NCI-H524 treated with DMSO at 0.1 percent for 48 hours (cell line): ENCODE measurements around the gene MAP6D1.
A peak's percentile ranks its signal among the peaks of the same experiment; 100 is the strongest.

ENCODE experiments used
- DNase-seq: peaks from one replicate; lab custom pipeline; 2025; lab: John Stamatoyannopoulos, UW

The MAP6D1 gene

DNA sequence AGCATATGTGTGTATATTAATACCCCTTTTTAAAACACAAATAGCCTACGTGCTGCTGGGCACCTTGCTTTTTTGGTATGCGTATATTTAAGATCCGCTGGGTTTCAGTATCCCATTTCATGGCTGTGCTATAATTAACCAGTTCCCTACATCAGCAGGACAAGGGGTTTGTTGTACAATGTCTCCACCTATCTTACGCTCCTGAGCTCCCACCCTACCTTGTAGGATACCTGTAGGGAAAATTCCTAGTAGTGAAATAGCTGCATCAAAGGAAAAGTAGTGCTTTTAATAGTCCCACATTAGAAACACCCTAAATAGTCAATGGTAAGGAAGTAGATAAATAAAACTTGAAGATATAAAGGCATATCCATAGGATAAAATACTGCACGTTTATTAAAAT lies 1.4 kb downstream of the MAP6D1 start:
- peak; percentile 20 for DNase-seq

DNA sequence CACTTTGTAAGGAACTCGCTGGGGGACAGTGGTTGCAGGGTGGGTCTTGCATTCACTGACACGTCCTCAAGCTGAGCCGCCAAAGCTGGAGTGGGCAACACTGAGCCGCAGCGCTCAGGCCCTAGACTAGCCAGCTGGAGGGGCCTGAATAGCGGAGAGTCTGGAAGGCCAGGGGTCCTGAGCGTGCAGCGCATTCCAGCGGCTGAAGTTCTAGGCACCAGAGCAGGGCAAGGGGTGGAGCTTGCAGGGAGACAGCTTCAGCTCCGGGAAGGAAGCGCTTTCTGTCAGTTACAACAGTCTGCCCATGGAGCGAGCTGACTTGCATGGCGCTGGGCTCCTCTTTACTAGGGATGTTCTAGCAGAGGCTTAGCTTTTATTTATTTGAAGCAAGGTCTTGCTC lies 2.7 kb downstream of the MAP6D1 start:
- DNase-seq = no peak

DNA sequence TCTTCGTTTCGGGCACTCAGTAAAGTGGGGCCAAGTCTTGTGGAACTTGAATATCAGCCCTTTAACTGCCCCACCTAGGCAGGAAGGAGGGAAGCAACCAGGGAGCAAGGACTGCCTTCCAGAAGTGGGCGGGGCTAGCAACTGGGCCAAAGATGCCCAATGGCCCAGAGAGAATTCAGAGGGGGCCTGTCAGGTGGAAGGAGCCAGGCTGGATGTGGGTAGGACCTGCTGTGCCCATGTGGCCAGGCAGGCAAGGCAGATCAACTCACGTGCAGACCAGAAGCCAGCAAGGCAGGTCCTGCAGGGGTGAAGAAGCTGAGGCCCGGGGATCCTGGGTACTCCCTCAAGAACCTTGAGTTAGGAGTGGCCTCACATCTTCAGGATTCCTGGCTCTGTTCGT lies 5.5 kb downstream of the MAP6D1 start:
- DNase-seq = no peak

DNA sequence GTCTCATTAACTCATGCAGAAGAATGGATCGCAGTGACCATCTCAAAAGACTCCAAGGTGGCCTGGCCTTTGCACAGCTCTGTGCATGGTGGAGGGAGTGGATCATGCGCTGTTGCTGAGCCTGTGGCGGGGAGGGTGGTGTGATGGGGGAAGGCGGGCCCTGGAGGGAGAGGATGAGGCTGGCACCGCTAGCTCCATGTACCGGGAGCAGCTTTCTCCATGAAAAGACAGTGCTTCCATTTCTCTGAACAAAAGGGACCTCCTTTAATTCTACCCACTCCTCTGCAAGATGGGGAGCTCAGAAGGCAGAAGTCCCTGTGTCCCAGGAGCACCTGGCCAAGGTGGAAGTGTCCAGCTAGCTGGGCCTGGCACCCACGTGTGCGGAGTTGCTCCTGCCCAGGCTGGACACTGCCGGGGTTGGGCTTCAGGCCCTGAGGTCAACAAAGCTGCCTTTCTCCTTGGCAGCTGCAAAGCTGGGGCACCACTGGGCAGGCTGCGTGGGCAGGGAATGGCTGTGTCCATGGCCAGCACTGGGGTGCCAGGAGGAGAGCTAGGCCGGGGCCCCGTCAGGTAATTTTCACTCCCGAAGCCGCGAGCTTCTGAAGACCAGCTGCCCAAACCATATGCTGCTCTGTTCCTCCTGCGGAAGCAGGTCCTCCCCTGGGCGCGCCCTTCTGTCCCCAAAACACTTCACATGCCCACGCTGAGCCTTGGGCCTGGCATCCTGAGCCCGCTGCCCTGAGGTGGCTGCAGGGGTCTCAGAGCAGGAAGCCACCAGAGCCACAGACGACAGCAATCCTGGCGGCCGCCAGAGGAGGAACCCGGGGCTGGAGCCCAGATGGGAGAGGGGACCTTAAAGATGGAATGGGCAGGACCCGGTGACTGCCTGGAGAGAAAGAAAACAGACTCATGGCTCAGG lies 6.4 kb downstream of the MAP6D1 start:
- DNase-seq = peak; percentile 68

DNA sequence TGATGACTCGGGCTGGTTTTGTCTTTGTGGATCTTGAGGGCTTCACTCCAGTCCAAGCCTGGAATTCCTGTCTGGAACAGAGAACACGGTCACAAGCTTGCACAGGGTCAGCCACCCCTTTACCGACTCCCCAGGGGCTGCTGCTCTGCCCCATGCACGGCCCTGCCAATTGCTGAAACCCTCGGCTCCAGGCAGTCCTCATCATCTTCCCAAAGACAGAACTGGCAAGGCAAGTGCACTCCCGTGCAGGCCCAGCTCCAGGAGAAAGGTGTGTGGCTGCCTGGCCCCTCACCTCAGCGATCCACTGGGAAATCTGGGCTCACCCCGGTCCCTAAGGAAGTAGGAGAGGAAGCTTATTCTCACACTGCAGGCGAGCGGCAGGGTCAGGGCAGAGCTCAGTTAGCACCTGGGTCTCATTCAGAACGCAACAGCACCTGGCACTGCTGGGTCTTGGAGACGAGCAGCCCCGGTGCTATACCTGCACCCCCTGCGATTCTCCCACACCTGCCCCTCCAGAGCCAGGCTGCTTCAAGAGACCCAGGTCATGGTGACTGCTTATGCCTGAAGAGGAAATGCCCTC lies 7.2 kb downstream of the MAP6D1 start:
- no peak for DNase-seq

DNA sequence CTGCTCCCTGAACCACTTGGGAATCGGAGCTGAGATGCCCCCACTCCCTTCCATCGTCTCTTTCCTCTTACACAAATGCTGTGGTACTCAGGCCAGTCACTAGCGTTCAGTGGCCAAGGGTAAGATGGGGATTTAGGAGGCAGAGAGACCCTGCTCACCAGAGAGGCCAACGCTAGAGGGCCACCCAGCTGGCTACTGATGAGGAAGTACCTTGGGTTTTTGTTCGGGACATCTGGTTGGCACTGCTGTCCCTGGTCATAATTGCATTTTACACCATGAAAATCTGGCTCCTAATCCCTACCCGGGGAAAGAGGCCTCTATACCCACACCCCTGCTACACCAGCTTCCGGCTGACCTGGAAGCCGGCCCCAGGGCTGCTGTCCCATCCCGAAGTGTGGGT lies 7.7 kb downstream of the MAP6D1 start:
- DNase-seq = peak; percentile 93

DNA sequence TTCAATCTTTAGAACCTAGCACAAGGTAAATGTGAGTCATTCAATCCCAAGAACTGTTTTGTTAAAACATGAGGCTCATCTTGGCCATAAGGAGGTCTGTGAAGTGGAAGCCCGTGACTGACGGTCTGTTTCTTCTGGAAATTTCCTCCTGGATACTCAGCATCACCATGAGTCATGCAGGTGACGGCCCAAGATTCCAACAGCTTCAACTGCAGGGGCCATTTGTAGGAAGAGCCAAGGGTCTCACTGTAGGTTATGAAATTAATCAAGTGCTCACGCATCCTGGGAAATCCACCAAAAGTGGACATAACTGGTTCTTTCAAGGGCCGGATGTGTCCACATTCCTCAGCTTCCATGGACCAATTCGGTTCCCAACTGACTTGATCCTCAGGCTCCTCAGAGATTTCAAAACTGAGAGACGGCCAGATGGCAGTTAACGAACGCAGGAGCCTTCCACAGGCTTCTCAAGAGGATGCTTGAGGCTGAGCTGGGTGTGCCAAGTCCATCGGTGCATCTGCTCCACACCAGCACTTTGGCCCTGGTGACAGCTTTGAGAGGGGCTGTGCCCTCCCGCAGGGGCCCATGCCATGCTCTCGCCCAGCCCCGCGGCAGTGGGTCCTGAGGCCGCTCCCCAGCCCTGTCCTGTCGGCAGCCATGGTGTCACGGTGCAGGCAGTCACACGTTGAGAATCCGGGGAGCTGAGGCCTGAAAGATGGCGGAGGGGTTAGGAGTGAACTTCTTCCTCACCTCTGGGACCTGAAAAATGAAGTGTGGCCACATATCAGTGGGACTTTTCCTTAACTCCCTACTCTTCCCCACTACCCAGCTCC lies 8.5 kb downstream of the MAP6D1 start:
- peak; percentile 96 for DNase-seq

DNA sequence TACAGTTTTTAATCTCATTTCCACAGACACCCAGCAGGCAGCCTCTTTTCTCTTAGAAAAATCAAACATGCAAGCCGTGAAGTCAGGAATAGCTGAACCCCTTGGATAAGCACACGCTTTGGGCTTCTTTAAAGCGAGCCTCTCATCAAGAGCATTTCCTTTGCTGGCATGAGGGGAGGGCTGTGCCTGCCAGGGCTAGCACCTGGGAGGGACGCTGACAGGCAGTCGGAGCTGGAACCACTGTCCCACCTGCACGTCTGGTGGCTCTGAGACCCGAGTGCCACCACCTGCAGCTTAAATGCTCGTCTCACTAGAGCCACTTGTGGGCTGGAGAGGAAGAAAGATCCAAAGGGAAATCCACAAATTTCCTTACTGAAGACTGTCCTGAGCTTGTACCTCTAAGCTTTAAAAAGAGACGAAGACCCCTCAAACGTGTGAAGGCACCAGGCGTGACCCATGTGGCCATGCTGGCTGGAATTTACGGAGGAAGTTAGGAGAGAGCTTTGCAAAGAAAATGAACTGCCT lies 9.4 kb downstream of the MAP6D1 start:
- DNase-seq = no peak

DNA sequence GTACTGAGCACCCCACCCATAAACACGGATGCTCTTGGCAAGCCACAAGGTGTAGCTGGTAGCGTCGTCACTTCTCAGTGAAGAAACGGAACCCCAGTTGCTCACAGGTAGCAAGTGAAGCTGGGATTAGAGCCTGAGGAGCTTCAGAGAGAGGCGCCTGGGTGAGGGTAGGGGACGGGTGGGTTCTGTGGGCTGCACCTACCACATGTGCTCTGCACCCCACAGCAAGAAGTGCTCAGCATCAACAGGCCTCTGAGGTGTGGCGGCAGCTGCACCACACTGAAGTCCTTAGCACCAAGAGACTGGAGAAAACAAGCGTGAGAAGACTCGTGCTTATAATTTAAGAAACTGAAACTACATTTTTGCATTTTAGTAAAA lies 9.8 kb downstream of the MAP6D1 start:
- no peak for DNase-seq

DNA sequence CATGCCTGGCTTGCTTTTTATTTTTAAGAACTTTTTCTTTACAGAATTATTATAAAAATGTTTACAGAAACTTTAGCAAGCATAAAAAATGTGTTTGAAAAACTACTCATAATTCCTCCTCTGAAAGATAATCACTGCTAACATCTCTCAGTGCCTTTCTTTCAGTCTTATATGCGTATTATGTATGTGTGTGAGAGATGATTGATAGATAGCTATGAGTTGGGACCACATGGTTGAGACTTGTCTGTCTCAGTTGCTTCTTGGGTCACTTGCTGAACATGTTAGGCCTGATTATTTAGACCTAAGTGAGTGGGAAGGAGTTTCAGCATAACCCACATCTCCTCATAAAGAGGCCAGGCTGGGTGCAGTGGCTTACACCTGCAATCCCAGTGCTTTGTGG lies 11.1 kb downstream of the MAP6D1 start:
- no peak for DNase-seq

DNA sequence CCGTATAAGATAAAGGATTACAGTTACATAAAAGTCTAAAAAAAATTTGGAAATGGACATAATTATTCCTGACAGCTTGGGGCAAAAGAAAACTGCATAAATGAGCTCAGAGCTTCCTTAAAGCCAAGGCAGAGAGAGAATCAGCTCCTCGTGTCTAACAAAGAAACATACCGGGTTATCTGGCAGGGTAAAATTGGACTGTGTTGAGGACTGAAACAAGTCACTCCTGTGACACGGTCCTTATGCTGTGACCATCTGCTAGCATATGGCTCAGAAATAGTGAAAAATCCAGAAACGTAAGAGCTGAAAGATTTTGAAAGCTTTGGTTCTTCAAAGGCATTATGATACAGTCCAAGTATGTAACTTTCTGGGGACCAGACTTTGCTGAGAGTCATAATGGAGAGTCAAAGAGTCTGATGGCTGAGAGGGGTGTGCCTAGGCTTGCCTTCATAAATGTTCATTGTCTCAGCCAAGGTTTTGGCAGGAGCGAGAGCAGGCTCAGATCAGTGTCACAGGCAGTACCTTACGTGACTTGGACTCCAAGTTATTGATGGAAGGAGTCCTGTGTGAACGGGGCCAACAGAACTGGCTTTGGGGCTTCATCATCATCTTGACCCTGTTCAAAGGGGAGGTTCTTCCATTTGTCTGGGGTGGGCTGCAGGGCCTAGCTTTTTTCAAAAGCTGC lies 12.5 kb downstream of the MAP6D1 start:
- DNase-seq = peak; percentile 83

DNA sequence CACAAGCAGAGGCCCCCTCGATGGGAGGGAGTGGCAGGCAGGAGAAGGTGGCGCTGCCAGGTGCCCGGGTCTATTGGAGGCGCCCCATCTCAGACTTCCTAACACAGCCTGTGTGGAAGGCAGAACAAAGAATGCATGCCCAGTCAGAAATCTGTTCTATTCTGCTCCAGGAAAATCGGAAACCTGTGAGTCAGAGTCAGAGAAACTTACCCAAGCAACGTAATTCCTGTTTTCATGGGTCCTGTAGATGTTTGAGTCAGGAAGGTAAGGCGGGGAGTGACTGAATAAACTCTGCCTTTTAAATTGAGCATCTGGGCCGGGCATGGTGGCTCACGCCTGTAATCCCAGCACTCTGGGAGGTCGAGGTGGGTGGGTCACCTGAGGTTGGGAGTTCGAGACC lies 13.7 kb downstream of the MAP6D1 start:
- DNase-seq = no peak

DNA sequence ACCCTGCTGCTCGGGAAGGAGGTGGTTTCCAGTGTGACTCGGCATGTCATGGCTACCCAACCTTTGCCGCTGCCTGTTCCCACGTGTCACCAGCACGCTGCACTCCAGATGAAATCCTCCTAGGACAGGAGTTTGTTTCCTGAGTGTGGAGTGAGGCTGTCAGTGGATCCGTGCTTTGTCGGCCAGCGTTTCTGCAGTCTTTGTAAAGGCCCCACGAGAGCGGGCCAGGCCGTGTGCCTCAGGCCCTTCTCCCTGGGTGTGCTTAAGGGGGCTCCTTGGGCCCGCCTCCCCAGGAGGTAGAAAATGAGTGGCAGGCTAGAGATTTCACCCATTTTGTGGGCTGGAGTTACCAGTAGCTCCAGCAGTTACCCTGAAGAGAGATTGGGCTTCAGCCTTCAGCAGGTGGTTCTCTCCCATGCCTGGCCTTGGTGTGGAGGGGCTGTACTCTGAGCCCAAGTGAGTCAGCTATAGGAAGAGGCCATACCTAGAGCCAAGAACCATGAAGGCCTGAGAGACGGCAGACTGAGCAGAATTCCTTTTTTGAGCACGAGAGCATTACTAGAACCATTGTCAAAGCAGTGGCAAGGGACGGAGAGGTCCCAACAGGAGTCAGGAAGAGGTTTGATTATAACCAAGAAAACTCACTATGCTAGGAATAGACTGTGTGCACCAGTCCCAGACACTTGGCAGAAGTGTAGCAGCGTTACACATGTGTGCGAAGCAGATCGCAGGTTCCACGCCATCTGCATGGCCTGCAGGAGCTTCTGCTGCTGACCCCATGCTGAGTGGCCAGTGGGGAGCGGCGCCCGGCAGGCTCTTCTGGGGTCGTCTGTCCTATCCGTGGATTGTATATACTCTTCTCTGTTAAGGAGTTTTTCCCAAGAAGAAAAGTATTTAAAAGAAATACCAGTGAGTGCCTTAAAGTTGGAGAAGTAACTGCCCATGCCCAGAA lies 14.5 kb downstream of the MAP6D1 start:
- DNase-seq = no peak

DNA sequence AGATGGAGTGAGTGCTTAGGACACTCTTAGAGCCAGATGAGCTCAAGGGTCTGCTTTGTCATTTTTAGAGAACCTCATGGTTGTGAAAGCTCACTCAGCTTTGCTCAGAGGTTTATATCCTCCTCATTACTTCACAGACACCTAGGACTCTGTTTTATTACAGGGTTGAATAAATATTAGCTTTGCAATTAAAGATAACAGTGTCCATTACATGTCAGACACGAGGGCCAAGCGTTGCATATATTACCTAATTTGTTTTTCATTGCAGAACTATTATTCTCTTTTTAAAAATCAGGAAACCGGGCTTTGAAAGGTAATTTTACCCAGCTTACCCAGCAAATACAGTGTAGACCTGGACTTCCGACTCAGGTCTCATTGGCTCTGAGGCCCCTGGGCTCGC lies 16.1 kb downstream of the MAP6D1 start:
- no peak for DNase-seq

DNA sequence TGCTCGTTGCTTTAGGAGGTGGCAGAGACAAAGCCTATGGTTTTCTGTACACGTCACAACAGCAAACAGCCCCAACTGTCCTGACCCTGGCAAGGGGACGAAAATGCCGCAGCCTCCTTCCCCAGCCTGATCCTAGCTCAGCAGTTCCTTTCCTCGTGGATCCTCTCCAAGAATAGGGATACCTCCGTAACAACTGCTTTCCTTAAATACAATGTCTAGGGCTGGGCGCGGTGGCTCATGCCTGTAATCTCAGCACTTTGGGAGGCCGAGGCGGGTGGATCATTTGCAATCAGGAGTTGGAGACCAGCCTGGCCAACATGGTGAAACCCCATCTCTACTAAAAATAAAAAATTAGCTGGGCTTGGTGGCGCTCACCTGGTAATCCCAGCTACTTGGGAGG lies 17.0 kb downstream of the MAP6D1 start:
- DNase-seq = no peak

DNA sequence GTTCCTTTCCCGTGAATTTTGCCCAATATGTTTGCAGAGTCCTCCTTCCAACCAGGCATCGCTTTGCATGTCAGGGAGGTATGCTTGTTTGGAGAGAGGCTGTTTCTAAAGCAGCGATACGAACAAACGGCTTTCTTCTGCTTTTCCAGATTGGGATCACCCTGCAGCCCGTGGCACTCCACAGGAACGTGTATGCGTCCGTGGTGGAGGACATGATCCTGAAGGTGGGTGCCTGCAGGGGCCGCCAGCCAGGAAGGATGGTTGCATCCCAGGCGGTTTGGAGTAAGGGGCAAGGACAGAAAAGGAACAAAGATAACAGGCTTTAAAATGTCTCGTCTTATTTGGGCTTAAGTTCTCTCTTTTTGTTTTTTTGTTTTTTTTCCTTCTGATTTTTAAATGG lies 17.5 kb downstream of the MAP6D1 start:
- DNase-seq = no peak

DNA sequence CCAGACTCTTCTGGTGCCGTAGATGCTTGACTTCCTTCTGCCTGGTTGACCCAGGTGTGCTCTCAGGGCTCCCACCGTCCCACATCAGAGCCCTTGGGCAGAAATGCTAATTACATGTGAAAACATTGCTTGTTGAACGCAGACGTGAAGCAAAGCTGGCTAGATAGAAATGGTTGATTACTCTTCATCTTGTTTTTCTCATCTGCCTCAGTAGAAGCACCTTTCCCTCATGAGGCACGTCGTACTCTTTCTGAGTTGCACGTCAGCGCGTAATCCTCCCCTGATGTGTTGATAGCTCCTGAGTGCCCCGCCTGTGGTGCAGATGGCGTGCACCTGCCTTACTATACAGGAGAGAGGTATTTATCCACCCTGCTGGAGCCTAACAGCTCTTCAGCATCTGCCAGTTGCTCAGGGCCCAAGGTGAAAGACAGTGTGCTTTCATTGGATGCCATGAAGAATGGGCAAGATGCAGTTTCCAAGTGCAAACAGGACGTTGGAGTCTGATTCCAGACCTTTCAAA lies 18.1 kb downstream of the MAP6D1 start:
- DNase-seq = peak; percentile 88

DNA sequence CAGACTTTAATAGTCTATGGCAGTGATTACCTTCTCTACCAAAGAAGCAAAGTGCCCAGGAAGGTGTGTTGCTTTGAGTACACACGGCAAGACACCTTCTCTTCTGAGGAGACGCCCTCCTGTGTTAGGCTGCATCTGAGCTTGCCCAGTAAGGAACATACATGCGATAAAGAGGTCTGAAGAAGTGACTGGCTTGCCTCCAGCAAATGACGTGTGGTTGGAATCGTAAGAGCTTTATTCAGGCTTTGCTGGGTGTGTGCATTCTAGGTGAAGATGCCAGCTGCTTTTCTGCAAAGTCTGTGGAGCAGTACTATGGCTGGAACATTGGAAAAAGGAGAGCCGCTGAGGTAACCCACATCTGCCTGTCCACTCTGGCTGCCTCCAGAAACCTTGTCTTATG lies 22.4 kb downstream of the MAP6D1 start:
- no peak for DNase-seq

DNA sequence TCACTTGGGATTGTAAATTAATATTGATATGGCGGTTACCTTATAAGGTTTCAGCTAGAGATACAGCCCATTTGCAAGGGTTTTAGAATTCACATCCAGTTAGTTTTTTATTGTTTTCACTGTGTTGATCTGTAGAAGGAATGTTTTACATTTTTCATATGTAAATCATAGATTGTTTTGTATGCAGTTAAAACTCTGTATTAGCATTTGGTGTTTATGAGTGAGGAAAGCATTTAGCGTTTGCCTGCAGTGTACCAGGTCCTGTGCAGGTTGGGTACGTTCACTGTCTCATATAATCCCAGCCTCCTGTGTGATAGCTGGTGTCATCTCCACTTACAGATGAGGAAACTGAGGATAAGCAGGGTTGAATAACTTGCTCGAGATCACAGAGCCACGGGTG lies 23.8 kb downstream of the MAP6D1 start:
- no peak for DNase-seq

DNA sequence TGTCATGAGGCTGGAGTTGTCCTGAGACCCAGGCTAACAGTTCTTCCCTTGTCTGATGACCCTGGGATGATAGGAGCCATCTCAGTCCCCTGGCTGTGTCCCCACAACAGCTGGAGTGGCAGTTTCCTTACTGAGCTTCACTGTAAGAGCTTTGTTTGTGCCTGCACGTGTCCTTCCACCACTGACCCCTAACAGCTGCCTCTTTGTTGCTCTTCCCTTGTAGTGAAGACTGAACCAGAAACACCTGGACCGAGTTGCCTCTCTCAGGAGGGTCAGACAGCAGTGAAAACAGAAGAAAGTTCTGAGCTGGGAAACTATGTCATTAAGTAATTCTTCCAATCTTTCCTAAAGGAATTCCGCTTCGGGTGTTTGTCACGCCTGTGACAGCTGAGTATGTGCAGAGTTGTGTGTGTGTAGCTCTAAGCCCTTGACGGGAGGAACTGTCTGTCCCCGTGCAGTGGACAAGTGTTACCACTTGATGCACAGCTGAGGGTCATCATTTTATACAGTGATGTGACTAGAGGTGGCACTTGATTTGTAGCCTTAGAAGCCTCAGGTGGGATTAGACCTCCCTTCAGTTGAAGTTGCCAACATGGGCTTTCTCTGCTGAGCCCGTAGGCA lies 25.0 kb downstream of the MAP6D1 start:
- DNase-seq = no peak
